Inflammatory macrophage treated with lipopolysaccharide for 4 hours (primary cell): ENCODE measurements around the gene SLC16A7.
"Not testable (repeated sequence)": the region's sequence is repeated elsewhere in the genome, so short reads cannot be mapped to it uniquely, and the experiment has no call there.

Experiments
- DNase-seq: peaks from one replicate; pipeline ENCODE4 v3.0.0-alpha.2; 2020

SLC16A7 gene

DNA sequence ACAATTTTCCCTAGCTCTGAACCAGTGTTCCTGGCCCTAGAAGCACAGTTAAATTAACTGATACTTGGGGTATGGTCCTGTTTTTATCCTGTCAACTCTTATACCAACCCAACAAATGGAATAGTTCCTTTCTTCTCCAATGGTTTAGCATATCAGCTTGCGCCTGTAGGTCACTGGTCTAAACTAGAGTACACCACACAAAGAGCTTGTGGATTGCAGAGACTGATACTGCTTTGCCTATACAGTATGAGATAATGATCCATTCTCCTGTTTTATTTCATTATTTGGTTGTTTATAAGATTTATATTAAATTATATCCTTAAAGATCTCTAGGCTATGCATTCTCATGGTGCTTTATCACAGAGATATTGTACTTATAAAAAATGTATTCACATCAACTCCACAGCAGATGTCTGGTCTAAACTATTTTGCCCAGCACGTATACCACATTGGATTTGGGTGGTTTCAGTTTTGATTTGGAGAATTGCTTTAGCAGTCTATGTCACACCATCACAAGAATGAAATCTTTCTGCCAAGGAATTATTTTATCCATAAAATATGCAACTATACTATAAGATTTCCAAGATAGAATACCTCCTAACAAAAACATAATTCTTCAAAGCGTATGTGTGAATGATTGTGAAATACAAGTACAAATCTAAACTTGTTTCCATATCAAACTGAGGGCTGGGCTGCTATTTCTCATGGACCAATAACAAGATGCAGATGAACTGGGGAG is 142.1 kb downstream of the SLC16A7 start:
- DNase-seq, result no peak

DNA sequence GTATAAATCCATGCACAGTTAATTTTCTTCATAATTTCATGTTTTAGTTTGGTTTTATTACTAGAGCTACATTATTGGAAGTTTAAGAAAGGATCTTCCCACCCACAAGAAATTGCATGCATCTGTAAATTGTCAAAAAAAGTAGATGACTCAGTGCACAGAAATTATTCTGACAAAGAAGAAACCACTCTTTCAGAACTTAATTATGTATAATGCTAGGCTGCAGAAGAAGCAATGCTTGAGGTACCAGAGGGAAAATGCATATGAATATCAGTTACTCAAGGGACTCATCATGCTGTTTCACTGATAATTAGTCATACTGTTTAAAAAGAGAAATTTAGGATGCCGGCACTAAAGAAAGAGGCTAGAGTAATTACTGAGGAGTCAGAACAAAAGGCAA is 147.0 kb downstream of the SLC16A7 start:
- no peak for DNase-seq

DNA sequence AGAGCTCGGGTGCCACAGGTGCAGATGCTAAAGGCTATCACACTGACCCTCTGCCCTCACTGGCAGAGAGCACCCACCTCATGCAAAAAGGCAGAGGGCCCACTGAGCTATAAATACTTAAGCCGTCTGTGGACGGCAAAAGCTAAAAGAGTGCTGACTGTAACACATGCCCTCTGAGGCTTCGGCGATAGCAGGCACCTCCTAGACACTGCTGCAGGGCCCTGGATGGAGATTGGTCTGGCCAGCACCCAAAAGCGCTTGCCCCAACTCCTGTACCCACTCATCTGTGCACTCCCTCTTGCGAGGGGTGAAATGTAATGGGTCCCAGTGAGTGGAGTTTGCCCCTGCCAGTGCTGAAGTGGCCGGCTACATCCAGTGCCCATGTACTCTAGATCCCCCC is 148.7 kb downstream of the SLC16A7 start:
- DNase-seq, result no peak

DNA sequence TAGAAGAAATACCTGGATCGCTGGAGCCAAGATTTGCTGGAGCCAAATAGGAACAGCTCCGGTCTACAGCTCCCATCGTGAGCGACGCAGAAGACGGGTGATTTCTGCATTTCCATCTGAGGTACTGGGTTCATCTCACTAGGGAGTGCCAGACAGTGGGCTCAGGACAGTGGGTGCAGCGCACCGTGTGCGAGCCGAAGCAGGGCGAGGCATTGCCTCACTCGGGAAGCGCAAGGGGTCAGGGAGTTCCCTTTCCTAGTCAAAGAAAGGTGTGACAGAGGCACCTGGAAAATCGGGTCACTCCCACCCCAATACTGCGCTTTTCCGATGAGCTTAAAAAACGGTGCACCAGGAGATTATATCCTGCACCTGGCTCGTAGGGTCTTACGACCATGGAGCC is 155.3 kb downstream of the SLC16A7 start:
- not testable (repeated sequence) for DNase-seq

DNA sequence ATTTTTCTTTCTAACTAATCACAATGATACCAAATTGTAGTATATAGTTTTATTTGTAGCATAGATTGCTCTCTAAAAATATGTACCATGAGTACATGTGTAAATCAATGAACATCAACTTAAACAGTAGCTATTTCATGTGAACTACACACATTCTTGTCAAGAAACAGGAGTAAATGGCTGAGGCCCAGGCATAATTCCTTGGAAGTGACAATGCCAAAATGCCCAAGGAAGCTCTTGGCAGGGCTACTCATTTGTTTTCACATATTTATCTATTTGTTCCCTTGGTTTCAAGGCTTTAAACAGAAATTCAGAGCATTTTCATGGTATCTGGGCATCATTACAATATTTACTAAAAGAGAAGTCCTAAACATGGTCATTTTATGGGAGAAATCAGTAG is 165.7 kb downstream of the SLC16A7 start:
- DNase-seq, result no peak

DNA sequence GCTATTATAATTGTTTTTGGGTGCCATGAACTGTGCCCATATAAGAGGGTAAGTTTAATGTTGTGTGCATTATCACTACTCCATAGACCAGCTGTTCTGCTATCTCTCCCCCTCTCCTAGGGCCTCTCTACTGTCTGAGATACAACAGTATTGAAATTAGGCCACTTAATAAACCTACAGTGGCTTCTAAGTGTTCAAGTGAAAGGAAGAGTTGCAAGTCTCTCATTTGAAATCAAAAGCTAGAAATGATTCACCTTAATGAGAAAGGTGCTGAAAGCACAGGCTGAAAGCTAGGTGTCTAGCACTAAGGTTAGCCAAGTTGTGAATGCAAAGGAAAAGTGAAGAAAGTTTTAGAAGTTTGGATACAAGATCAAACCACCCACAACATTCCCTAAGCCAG is 168.0 kb downstream of the SLC16A7 start:
- DNase-seq, result no peak

DNA sequence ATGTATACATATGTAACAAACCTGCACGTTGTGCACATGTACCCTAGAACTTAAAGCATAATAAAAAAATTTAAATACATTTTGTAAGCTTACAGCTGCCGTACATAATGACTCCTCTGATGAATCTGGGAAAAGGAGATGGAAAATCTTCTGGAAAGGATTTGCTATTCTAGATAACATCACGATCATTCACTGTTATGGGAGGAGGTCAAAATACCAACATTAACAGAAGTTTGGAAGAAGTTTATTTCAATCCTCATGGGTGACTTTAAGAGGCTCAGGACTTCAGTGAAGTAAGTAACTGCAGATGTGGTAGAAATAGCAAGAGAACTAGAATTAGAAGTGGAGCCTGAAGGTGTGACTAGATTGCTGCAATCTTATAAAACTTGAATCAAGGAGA is 172.2 kb downstream of the SLC16A7 start:
- no peak for DNase-seq

DNA sequence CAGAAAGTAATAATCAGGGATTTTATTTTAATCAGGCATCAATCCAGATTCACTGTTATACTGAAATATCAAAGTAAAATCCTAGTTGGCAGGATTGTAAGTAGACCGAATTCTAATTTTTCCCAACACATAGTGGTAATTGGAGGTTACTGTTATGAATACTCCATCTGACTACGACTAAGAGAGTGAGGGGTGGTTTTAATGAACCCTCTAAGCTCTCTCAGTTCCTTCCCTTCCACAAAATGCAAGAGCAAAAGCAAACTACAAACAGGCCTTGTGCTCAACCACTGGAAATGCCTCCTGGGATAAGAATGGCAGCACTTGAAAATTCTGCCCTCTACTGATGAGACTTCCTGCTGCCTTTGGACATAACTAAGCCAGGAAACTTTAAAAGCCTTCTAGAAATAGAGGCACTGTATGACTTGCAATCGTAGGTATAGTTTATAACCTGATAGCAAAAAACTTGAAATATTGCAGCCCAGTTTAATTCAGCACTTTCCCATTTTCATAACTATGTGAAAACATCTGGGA is 184.8 kb downstream of the SLC16A7 start:
- peak; percentile 11 for DNase-seq

DNA sequence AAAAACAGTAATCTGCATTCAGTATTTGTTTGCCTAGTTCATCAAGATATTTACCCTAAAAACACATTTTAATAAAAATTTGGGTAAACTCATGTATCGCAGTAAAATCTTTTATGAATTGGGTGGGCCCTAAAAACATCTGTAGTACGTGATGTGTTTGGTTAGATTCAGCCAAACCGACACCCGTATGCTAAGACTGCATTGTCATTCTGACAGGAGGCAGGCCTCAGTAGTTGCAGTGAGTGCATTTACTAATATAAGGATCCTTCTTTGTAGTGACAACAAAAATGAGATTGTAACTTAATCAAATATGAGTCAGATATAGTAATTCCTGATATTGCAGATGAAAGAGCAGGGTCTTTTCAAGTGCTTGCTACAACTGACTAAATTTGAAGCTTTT is 191.8 kb downstream of the SLC16A7 start:
- DNase-seq, result no peak

DNA sequence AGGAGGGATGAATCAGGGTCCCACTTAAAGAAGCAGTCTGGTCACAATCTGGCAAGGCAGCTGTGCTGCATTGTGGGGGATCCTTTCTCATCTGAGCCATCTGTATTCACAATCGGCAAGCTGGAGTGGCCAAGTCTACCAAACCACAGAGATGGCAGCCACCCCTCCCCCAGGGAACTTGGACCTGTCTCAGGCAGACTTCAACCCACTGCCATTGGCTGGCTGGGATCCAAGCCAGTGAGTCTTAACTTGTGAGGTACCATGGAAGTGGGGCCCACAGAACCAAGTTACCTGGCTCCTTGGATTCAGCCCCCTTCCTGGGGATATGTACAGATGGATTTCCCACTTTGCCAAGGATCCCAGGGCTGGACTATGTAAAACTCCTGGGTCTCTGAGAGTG is 196.8 kb downstream of the SLC16A7 start:
- no peak for DNase-seq

DNA sequence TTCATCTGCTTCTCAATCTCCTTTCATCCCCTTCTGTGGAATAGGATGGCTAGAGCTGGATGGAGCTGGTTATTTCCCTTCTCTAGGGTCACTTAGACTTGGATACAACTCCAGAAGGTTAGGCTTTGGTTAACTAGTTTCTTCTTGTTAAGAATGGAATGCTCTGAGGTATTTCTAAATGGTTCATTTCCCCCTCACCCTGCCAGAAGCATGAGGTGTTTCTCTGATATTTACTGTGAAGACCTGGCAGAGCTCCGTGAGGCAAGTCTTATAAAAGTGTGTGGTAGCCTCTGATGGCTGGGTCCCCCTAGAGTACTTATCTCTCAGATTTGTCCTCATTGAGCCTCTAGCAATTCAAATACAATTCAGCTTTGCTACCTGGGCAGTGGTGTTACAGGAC is 207.9 kb downstream of the SLC16A7 start:
- no peak for DNase-seq

DNA sequence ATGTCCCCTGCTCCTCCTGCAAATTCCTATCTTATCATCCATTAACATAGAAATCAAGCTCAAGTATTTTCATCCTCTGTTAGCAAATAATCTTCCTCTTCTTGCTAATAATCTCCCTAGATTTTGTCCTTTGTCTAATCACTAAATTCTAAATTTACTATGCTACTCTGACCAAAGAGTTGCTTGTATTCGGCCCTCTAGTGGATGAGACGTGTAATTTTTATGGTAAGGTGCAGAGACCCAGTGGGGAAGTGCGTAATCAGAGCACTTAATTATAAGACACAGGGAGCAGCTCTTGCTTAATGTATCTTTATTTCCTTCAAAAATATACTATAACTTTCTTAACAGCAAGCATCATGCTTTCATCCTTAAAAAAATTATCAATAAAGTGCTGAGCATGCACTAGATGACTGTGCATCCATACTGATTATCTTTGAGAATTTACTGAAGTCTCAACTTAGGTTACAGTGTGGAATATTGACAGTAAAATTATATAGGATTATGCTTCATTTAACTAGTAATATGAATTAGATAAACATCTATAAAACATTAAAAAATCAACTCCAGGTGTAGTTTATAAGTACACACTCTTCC is 212.6 kb downstream of the SLC16A7 start:
- DNase-seq, result peak; percentile 45

DNA sequence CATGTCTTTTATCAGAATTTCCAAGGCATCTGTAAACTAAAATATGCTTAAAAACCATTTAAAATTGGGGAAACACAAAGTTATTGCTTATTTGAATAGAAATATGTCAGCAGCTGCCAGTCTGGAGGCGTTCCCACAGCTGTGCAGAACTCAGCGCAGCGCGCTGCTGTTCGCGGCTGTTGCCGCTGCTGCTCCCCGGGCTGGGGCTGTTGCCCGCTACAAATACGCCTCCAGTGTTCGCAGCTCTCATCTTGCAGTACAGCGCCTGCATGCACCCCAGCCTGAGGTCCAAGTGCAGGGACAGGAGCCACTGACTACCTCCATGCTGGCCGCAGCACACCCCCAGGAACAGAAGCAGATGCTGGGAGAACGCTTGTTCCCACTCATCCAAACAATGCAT is 216.2 kb downstream of the SLC16A7 start:
- no peak for DNase-seq

DNA sequence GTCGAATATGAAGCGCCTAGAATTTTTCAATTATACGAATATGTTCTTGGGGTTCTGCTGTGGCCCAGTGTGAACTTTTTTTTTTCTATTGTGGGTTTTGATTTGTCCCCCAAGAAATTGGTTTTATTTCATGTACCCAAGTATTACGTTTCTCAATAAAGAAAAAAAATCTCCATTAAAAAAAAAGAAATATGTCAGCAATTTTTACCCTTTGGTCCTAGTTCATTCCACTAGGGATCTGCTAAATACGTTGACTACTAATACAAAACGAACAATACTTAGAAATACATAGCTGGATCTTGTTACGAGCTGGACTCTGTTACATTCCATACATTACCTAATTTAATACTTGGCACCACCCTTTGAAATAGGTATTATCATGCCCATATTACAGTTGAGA is 216.9 kb downstream of the SLC16A7 start:
- DNase-seq, result no peak

DNA sequence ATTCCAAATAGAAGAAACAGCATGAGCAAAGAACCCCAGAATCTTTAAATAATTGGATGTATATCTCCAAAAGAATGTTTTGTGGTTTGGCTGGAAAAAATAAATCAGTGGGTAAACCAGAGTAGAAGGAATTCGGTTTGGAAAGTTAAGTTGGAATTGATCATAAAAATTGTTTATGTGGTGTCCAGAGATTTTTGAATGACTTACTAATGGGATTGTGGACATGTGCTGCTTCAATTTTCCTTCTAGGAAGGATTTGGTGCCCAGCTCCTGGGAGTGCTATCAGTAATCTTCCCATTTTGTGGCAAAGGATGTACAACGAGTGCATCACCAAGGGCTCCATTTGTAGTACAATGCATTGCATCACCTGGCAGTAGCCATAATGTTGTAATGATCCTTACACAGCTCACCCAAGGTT is 224.8 kb downstream of the SLC16A7 start:
- DNase-seq, result no peak

DNA sequence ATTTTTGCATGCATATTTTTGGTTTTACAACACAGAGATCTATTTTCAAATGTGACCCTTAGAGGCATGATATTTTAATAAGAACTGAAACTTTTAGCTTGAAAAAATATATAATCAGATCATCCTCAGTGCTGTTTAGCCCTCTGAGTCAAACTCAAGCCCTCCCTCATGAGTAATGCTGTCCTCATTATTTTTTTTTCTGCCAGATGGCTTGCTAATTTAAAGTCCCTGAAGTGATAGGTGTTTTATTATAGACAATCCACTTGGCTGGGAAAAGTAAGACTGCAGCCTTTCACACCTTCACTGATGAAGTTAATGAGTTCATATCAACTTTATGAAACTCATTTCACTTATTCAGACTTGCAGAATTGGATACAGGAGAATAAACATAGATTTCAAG is 227.7 kb downstream of the SLC16A7 start:
- DNase-seq, result no peak

DNA sequence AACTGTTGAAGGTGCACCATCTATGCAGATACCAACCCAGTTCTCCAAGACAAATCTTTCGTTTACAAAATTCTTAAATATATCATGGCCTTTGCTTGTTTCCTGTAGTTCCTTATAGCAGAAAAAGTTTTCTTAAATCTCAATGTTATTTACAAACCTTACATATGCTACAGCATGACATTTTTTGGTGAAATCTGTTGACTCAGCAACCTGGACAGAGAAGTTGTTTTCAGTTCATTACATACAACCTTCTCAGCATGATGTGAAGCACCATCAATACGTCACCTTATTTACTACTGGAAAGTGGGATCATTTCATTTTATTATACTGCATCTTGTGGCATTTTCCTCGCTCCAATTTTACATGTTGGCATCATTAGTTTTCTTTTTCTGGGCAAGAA is 231.9 kb downstream of the SLC16A7 start:
- no peak for DNase-seq

DNA sequence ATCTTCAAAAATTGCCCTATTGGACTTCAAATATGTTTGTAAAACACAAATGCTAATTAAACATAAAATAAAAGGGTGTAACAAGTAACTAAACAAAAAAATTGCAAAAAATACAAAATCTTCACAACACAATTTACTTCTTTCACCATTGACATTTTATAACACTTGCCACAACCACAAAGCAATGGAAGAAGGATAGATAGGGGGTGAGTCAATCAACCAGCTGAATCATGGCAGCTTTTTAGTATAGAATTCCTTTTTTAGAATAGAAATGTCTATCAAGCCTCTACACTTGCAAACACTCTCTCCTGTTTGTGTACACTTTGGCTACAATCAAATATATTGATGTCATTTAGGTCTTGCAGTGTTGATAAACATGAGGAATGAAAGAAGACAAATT is 232.7 kb downstream of the SLC16A7 start:
- no peak for DNase-seq

DNA sequence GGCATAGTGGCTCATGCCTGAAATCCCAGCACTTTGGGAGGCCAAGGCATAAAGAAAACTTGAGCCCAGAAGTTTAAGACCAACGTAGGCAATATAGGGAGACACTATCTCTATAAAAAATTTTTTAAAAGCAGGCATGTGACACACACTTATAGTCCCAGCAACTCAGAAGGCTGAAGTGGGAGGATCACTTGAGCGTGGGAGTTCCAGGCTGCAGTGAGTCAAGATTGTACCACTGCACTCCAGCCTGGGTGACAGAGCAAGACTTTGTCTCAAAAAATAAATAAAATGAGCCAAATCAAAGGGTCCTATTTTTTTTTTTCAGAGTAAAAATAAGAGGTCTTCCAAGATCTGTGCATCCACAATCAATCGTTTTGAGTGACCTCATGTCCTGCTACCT is 237.6 kb downstream of the SLC16A7 start:
- no peak for DNase-seq

DNA sequence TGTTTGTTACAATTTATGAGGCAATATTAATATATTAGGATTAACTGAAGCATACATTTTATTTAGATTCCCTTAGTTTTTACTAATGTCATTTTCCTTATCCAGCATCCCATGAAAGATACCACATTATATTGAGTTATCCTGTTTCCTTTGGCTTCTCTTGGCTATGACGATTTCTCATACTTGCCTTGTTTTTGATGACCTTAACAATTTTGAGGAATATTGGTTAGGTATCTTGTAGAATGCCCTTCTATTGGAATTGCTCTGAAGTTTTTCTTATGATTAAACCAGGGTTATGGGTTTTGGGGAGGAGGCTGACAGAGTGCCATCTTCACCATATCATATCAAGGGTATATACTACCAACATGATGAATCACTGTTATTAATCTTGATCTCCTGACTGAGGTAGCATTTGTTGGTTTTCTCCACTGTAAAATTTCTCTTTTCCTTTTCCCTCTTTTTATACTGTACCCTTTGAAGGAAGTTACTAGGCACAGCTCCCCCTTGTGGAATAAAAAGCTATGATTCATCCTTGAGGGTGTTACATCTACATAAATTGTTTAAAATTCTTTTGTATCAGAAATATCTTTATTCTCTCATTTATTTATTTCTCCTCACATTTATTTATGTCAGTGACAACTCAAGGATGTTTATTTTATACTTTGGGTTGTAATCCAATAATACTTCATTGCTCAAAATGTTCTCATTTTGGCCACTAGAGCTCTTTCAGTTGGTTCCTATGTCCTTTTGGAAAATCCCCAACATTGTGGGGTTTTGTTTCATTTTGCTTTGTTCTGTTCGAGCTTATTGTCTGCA is 239.0 kb downstream of the SLC16A7 start:
- peak; percentile 44 for DNase-seq
